Calu3 (cell line): ENCODE data around the gene EIF3A. TPM values are rescaled to one million over a fixed set of nuclear protein-coding genes. Genes with fewer than 3 reads are reported as not detected.

Experiments
- BruUV-seq: library from RNA; stranded (reverse); fragments of 400-500 nt; replicated peaks from 2 replicates; lab custom pipeline; 2021; lab: Mats Ljungman, UMichigan
- CTCF ChIA-PET: fragments of 300-600 bp; sonication (Branson Sonifier 250); formaldehyde crosslinking; loops from one replicate; lab custom pipeline; 2022; ENCODE audit warnings: antibody characterized with exemption; lab: Charles Lee
- DNase-seq: peaks from one replicate; pipeline ENCODE4 v3.0.0; 2022
- H3K27ac Mint-ChIP-seq: one replicate; pipeline ENCODE4 v1.8.0; 2022; ENCODE audit warnings: mixed read lengths; ENCODE audit not compliant: unreplicated experiment
- H3K27me3 Mint-ChIP-seq: one replicate; pipeline ENCODE4 v1.8.0; 2022; ENCODE audit warnings: mixed read lengths; ENCODE audit not compliant: unreplicated experiment
- H3K36me3 Mint-ChIP-seq: one replicate; pipeline ENCODE4 v1.8.0; 2022; ENCODE audit warnings: mild to moderate bottlenecking, moderate library complexity, mixed read lengths; ENCODE audit not compliant: insufficient read depth, unreplicated experiment
- H3K4me1 Mint-ChIP-seq: one replicate; pipeline ENCODE4 v1.8.0; 2022; ENCODE audit warnings: mild to moderate bottlenecking, low read depth, mixed read lengths; ENCODE audit not compliant: unreplicated experiment
- H3K4me3 Mint-ChIP-seq: one replicate; pipeline ENCODE4 v1.8.0; 2022; ENCODE audit warnings: mild to moderate bottlenecking, low read depth, moderate library complexity, mixed read lengths; ENCODE audit not compliant: unreplicated experiment
- H3K9me3 Mint-ChIP-seq: one replicate; pipeline ENCODE4 v1.8.0; 2022; ENCODE audit warnings: low read depth, mixed read lengths; ENCODE audit not compliant: unreplicated experiment
- intact Hi-C: fragments of 100-400 bp; cut with micrococcal nuclease; formaldehyde crosslinking; loops from one replicate; pipeline ENCODE4 v1.10.0; 2022; ENCODE audit not compliant: unreplicated experiment
- total RNA-seq: library from RNA; stranded (reverse); gene quantifications from 2 replicates; pipeline ENCODE4 v1.2.3, GENCODE V29; 2022
- TF ChIP-seq, protein P1 (sequence below): fragments of 200-600 bp; IDR thresholded peaks from one replicate; pipeline ENCODE4 v1.8.0; 2022; ENCODE audit warnings: antibody characterized with exemption; ENCODE audit not compliant: unreplicated experiment

Gene EIF3A
- total RNA-seq, 1 experiment from 2014 or later, result 104 TPM

- TF ChIP-seq, protein P1, sequence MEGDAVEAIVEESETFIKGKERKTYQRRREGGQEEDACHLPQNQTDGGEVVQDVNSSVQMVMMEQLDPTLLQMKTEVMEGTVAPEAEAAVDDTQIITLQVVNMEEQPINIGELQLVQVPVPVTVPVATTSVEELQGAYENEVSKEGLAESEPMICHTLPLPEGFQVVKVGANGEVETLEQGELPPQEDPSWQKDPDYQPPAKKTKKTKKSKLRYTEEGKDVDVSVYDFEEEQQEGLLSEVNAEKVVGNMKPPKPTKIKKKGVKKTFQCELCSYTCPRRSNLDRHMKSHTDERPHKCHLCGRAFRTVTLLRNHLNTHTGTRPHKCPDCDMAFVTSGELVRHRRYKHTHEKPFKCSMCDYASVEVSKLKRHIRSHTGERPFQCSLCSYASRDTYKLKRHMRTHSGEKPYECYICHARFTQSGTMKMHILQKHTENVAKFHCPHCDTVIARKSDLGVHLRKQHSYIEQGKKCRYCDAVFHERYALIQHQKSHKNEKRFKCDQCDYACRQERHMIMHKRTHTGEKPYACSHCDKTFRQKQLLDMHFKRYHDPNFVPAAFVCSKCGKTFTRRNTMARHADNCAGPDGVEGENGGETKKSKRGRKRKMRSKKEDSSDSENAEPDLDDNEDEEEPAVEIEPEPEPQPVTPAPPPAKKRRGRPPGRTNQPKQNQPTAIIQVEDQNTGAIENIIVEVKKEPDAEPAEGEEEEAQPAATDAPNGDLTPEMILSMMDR, result no peak
- no peaks in the 10 kb centered on the region for H3K36me3 Mint-ChIP-seq
- CTCF ChIA-PET, result no interaction called here
- H3K4me1 Mint-ChIP-seq, result no peaks in the 10 kb centered on the region
- intact Hi-C loops, result no loop called here
- DNase-seq, result no peak
- H3K4me3 Mint-ChIP-seq, result no peak overlapping the region
- H3K27me3 Mint-ChIP-seq, result peaks cover 23% of the 10 kb centered on the region
- BruUV-seq, result no TSS peak
- H3K27ac Mint-ChIP-seq, result no peak overlapping the region
- no peaks in the 10 kb centered on the region for H3K9me3 Mint-ChIP-seq
These were observed 90.3 kb downstream of the EIF3A start for GRCh38 chr10:118990326-118990725.

DNA sequence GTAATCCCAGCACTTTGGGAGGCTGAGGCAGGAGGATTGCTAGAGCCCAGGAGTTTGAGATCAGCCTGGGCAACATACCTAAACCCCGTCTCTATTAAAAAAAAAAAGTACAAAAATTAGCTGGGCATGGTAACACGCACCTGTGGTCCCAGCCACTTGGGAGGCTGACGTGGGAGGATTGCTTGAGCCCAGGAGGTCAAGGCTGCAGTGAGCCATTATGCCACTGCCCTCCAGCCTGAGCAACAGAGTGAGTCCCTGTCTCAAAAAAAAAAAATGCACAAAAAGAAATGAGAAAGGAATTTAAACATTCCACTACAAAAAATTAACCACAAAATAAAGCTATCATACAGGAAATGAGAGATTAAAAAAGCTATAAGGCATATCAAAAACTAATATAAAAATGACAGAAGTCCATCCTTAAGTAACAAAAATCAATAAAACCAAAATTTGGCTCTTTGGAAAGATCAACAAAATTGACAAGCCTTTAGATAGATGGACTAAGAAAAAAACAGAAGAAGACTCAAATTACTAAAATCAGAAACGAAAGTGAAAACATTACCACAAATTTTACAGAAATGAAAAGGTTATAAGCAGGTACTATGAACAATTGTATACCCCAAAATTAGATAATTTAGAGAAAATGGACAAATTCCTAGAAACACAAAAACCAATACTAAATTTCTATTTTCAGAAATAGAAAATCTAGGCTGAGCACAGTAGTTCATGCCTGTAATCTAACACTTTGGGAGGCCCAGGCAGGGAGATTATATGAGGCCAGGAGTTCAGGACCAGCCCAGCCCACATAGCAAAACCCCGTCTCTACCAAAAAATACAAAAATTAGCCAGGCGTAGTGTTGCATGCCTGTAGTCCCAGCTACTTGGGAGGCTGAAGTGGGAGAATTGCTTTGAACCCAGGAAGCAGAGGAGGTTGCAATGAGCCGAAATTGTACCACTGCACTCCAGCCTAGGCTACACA is 93.5 kb downstream of the EIF3A start:
- Mint-ChIP-seq H3K9me3 (no peaks in the 10 kb centered on the region), H3K36me3 (no peaks in the 10 kb centered on the region), H3K4me1 (no peaks in the 10 kb centered on the region), H3K4me3 (no peak overlapping the region), H3K27me3 (peaks cover 9% of the 10 kb centered on the region), H3K27ac (no peak overlapping the region)
- BruUV-seq, result no TSS peak
- intact Hi-C loops, result no loop called here
- CTCF ChIA-PET, result no interaction called here
- TF ChIP-seq, protein P1, result no peak
- DNase-seq, result no peak

GRCh38 chr10:118985576-118985975 is 95.0 kb downstream of the EIF3A start:
- CTCF ChIA-PET, result no interaction called here
- H3K9me3 Mint-ChIP-seq, result no peaks in the 10 kb centered on the region
- H3K27ac Mint-ChIP-seq, result no peak overlapping the region
- H3K27me3 Mint-ChIP-seq, result no peaks in the 10 kb centered on the region
- no peaks in the 10 kb centered on the region for H3K4me1 Mint-ChIP-seq
- BruUV-seq, result no TSS peak
- H3K4me3 Mint-ChIP-seq, result no peak overlapping the region
- TF ChIP-seq, protein P1, result no peak
- intact Hi-C loops, result no loop called here
- no peaks in the 10 kb centered on the region for H3K36me3 Mint-ChIP-seq
- DNase-seq, result no peak

Other genes with a start within 250 kb of the EIF3A start
- gene NANOS1, start 51.1 kb downstream of the EIF3A start, total RNA-seq, result 4.6 and 6.8 TPM in 2 replicates
- 15.8 and 16.7 TPM in 2 replicates for gene DENND10, start 23.3 kb upstream of the EIF3A start, total RNA-seq
- gene SFXN4, start 84.9 kb upstream of the EIF3A start, total RNA-seq, result 19.9 and 23.4 TPM in 2 replicates
- gene PRDX3, start 98.0 kb upstream of the EIF3A start, total RNA-seq, result 110 and 114 TPM in 2 replicates
- 2.4 and 4.4 TPM in 2 replicates for gene GRK5, start 126.8 kb upstream of the EIF3A start, total RNA-seq